Activated T-cell treated with anti-CD3 and anti-CD28 coated beads, Interleukin-2, amount 50 U/mL, for 4 hours (primary cell): Measurements from ENCODE around the gene IVL. TPM values are rescaled to one million over a fixed set of nuclear protein-coding genes. Genes with fewer than 3 reads are reported as not detected.

Source experiments
- ATAC-seq, 2 donors: fragments of 200-7000 bp; cut with Tn5 transposase; one replicate each; pipeline ENCODE4 v1.10.0; 2021
- DNase-seq: peaks from one replicate; pipeline ENCODE4 v3.0.0-alpha.2; 2020
- H3K27me3 Mint-ChIP-seq: one replicate; pipeline ENCODE4 v1.8.0; 2021; ENCODE audit warnings: low read depth, mixed read lengths
- H3K36me3 Mint-ChIP-seq: one replicate; pipeline ENCODE4 v1.8.0; 2022; ENCODE audit warnings: mixed read lengths; ENCODE audit not compliant: insufficient read depth
- H3K4me1 Mint-ChIP-seq: one replicate; pipeline ENCODE4 v1.8.0; 2021; ENCODE audit warnings: low read depth, mixed read lengths
- H3K4me3 Mint-ChIP-seq: one replicate; pipeline ENCODE4 v1.8.0; 2021; ENCODE audit warnings: mild to moderate bottlenecking, moderate library complexity, mixed read lengths
- H3K9me3 Mint-ChIP-seq: one replicate; pipeline ENCODE4 v1.8.0; 2021; ENCODE audit warnings: mixed read lengths
- total RNA-seq, 3 donors: library from RNA; stranded (reverse); gene quantifications; one replicate each; pipeline ENCODE4 v1.2.1, GENCODE V29; 2021

Gene IVL, protein sequence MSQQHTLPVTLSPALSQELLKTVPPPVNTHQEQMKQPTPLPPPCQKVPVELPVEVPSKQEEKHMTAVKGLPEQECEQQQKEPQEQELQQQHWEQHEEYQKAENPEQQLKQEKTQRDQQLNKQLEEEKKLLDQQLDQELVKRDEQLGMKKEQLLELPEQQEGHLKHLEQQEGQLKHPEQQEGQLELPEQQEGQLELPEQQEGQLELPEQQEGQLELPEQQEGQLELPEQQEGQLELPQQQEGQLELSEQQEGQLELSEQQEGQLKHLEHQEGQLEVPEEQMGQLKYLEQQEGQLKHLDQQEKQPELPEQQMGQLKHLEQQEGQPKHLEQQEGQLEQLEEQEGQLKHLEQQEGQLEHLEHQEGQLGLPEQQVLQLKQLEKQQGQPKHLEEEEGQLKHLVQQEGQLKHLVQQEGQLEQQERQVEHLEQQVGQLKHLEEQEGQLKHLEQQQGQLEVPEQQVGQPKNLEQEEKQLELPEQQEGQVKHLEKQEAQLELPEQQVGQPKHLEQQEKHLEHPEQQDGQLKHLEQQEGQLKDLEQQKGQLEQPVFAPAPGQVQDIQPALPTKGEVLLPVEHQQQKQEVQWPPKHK
- not detected for total RNA-seq

DNA sequence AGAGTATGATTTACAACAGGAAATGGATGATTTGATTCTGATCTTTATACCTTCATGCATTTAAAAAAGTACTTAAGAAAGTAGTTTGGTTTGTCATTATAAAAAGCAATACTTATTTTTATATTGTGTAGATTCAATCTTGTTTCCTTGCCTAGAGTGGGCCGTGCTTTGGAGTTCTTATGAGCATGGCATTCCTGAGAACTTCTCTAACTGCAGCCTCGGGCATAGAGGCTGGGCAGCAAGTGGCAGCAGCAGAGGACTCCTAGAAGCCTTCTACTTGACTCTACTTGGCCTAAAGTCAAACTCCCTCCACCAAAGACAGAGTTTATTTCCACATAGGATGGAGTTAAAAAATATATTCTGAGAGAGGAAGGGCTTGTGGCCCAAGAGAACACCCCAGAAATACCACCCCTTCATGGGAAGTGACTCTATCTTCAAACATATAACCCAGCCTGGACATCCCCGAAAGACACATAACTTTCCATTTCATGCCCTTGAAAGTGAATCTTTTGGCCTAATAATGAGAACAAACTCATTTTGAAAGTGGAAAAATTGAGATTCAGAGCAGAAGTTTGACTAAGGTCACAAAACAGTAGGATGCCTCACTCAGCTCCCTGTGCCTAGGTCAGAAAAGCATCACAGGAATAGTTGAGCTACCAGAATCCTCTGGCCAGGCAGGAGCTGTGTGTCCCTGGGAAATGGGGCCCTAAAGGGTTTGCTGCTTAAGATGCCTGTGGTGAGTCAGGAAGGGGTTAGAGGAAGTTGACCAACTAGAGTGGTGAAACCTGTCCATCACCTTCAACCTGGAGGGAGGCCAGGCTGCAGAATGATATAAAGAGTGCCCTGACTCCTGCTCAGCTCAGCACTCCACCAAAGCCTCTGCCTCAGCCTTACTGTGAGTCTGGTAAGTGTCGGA, at the start of gene IVL:
Gene IVL (plus strand): TSS at position 861 of the 916 bp plus-strand sequence. CDS start 1,252 bp downstream, outside the sequence.
- no peaks in the 10 kb centered on the region for H3K4me1 Mint-ChIP-seq
- ATAC-seq = no peak
- H3K36me3 Mint-ChIP-seq = no peaks in the 10 kb centered on the region
- no peak within 1 kb of the TSS for H3K4me3 Mint-ChIP-seq
- peaks cover 30% of the 10 kb centered on the region for H3K27me3 Mint-ChIP-seq
- no peak for DNase-seq
- no peaks in the 10 kb centered on the region for H3K9me3 Mint-ChIP-seq

DNA sequence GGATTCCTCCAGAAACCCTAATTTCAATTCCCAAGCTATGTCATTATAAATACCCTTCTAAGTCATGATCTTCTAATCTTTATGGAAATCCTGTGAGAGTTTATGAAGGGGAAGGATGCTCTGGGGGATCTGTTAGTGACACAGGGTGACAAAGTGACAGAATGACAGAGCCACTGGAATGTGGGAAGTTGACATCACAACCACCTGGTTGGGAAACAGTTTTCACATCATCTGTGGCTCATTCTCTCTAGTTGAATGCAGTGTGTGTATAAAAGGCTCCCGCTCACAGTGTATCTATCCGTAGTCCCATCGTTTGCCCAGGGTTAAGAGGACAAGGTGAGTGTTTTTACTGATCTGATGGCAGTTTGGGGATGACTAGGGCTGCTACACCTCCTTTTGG, 48.6 kb upstream of the IVL start, which contains the start of gene LCE7A:
Gene LCE7A (plus strand): TSS at position 301 of the 400 bp plus-strand sequence. CDS start 702 bp downstream, outside the sequence.
- ATAC-seq = no peak
- peaks cover 10% of the 10 kb centered on the region for H3K27me3 Mint-ChIP-seq
- no peaks in the 10 kb centered on the region for H3K36me3 Mint-ChIP-seq
- H3K4me3 Mint-ChIP-seq = no peak within 1 kb of the TSS
- DNase-seq = no peak
- H3K9me3 Mint-ChIP-seq = no peaks in the 10 kb centered on the region
- H3K4me1 Mint-ChIP-seq = no peaks in the 10 kb centered on the region

DNA sequence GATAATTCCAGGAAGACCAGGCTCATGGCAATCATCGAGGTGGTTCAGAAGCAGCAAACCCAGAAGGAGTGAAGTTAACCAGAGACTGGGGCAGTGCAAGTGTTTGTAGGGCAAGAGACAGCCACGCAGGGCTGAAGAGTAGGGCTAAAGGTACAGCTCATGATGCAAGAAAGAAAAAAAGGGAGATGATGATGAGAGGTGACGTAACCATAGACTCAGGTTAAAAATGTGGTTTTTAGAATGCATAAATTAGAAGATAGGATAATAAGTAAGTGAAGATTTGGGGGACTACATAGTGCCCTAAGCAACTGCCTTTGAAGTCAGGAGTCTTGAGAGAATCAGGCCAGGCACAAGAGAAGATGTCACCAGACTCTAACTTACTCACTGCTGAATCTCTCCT, 48.2 kb upstream of the IVL start:
- ATAC-seq (no peak), DNase-seq (no peak)
- Mint-ChIP-seq H3K4me1 (no peaks in the 10 kb centered on the region), H3K4me3 (no peak overlapping the region), H3K27me3 (peaks cover 10% of the 10 kb centered on the region), H3K9me3 (no peaks in the 10 kb centered on the region), H3K36me3 (no peaks in the 10 kb centered on the region)

DNA sequence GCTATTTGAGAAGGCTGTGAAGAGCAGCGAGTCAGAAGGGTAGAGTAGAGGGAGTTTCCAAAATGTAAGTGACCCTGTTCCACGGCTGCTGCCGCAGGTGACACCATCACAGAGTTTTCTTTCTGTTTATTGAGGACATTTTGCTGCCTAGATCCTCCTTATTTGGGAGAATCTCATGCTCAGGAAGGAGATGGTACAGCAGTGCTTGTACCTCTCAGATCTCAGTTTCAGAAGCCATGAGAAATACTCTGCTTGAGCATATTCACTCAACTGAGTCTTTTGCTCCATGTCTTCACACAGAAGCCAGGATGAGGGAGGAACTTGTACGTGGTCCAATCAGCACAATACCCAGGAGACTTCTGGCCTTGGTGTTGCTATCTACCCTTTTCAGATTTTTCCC, 47.0 kb upstream of the IVL start:
- no peak for DNase-seq
- H3K27me3 Mint-ChIP-seq = peaks cover 10% of the 10 kb centered on the region
- H3K4me3 Mint-ChIP-seq = no peak overlapping the region
- H3K36me3 Mint-ChIP-seq = no peaks in the 10 kb centered on the region
- H3K4me1 Mint-ChIP-seq = no peaks in the 10 kb centered on the region
- no peaks in the 10 kb centered on the region for H3K9me3 Mint-ChIP-seq
- no peak for ATAC-seq

DNA sequence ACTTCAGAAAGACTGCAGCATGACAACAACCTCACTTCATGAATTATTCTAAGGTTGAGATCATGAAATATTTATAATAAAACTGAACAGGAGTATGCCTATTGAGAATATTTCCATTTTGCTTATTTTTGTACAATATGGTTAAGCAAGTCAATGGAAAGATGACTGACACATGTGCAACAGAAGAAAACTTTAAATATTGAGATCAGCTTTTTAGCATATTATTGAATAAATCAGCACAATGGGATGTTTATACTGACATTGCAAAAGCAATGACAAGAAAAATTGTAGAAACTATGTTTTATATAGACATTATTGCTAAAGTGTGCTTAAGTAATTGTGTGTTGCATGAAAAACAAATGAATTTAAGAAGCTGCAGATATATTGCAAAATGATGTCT, 43.9 kb upstream of the IVL start:
- no peak for DNase-seq
- no peaks in the 10 kb centered on the region for H3K4me1 Mint-ChIP-seq
- H3K9me3 Mint-ChIP-seq = no peaks in the 10 kb centered on the region
- no peak for ATAC-seq
- H3K27me3 Mint-ChIP-seq = peaks cover 5% of the 10 kb centered on the region
- H3K36me3 Mint-ChIP-seq = no peaks in the 10 kb centered on the region
- H3K4me3 Mint-ChIP-seq = no peak overlapping the region

DNA sequence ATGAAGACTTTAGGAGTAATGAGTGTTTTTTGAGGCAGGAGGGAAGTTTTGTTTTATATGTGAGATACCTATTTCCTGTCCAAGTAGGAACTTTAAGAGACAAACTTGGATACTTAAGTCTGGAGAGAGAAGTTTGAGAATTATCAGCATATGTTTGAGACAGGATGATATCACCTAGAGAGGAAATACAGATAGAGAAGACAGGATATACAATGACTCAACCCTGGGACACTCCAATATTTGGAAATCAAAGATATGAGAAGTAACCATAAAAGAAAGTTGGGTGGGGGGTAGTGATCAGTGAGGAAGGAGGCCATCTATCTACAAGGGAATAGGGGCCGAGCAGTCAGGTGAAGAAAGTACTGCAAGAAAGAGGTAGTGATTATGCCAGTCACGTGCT, 42.0 kb upstream of the IVL start:
- Mint-ChIP-seq H3K27me3 (peaks cover 6% of the 10 kb centered on the region), H3K9me3 (no peaks in the 10 kb centered on the region), H3K4me3 (no peak overlapping the region), H3K4me1 (no peaks in the 10 kb centered on the region), H3K36me3 (no peaks in the 10 kb centered on the region)
- ATAC-seq (no peak), DNase-seq (no peak)

DNA sequence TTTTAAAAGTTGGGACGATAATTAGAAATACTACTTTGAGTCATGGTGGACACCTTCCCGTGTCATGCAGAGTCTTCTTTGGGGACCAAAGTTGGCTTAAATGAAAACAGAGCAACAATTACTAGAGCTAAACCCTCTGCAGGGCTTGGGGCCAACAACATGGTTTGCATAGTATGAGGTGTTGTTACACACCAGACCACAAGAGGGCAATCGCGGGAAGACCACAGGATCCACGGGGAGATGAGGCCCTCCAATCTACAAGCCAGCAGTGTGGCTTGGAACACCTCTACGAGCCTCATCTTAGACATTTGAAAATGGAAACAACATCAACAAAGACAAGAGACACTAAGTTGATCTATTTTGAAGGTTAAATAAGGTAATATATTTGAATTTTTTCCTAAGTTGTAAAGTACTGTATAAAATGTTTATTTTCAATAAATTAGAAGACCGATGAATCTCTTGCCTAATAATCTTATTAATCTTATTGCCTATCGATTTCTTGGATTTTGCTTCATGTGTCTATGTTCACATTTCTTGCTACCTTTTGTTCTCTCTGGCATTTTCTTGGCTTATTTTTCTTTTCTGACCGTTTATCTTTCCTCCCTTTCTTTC, 38.4 kb upstream of the IVL start:
- Mint-ChIP-seq H3K9me3 (no peaks in the 10 kb centered on the region), H3K4me1 (no peaks in the 10 kb centered on the region), H3K4me3 (no peak overlapping the region), H3K27me3 (peaks cover 5% of the 10 kb centered on the region), H3K36me3 (no peaks in the 10 kb centered on the region)
- DNase-seq = peak; percentile 28
- ATAC-seq = peak in 1 of 2 donors; percentile 71

DNA sequence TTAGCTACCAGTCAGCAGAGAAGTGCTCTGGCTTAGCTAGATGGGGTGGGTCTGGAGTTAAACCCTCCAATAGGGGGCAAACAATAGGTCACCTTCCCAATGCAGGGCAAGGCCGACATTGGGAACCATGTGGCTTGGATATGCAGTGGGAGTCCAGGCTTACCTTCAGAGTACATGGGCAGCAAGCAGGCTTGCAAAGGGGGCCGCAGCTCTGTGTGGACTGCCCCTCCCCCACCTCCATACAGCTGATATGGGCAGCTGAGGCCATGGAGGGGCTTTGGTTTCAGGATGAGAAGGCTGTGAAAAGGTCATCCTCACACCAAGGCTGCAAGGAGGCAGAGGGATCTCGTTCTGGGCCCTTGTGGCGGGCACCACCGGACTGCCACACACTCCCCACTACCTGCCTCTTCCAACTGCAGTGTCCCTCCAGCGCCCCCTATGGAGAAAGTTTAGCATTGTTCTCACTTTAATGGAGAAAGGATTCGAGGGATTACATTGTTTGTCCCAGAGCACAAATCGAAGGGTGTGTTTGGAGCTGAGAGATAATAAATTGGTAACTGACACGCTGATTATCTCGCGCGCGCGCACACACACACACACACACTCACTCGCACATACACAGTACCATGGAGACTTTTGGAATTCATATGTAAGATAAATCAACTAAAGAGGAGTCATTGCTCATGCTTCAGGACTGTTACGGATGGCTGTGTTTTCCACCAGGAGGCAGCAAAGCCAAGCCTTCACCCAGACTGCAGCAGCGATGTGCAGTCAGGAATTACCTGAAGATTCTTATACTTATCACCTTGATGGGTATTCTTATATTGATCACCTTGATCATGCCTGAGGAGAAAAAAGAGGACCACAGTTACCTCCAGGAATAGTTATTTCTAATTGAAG, 37.3 kb upstream of the IVL start:
- ATAC-seq = no peak

DNA sequence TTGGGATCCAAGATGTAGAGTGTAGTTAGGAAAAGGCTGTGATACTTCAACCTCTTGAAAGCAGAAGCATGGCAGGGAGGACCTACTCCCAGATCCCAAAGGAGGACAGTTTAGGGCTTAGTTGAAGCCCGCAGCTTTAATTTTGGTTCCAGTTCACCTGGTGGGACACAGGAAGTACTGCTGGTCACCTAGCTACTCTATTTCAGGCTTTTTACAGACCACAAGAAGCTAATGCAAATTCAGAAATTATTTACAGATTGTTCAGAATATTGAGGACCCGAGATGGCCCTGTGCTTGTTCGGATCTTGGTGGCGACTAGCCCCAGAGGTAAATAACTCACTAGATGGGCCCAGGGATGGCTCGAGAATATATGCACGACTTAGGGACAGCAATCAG, 36.6 kb upstream of the IVL start:
- Mint-ChIP-seq H3K4me3 (no peak overlapping the region), H3K27me3 (peaks cover 8% of the 10 kb centered on the region), H3K4me1 (no peaks in the 10 kb centered on the region), H3K9me3 (no peaks in the 10 kb centered on the region), H3K36me3 (no peaks in the 10 kb centered on the region)
- ATAC-seq = no peak
- no peak for DNase-seq

More for the DNA sequence above, 37.3 kb upstream of the IVL start:
- DNase-seq = no peak
- peaks cover 8% of the 10 kb centered on the region for H3K27me3 Mint-ChIP-seq
- no peak overlapping the region for H3K4me3 Mint-ChIP-seq
- H3K4me1 Mint-ChIP-seq = no peaks in the 10 kb centered on the region
- H3K36me3 Mint-ChIP-seq = no peaks in the 10 kb centered on the region
- no peaks in the 10 kb centered on the region for H3K9me3 Mint-ChIP-seq

DNA sequence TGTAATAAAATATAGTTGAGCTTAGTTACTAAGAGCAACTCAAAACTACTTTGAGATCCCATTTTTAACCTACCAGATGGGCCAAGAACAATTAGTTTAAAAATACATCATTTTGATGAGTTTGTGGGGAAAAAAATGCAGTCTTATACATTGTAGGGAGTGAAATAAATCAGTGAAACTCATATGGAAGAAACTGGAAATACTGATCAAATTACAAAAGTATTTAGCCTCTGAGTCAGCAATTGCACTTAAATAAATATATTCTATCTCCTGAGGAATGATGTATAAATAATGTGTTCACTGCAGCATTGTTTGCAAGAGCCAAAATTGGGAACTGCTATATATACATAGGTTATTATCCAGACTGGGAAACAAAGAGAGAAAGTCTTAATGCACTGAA, 34.9 kb upstream of the IVL start:
- DNase-seq = no peak
- Mint-ChIP-seq H3K4me3 (no peak overlapping the region), H3K27me3 (peaks cover 8% of the 10 kb centered on the region), H3K9me3 (no peaks in the 10 kb centered on the region), H3K4me1 (no peaks in the 10 kb centered on the region), H3K36me3 (no peaks in the 10 kb centered on the region)
- ATAC-seq = no peak

DNA sequence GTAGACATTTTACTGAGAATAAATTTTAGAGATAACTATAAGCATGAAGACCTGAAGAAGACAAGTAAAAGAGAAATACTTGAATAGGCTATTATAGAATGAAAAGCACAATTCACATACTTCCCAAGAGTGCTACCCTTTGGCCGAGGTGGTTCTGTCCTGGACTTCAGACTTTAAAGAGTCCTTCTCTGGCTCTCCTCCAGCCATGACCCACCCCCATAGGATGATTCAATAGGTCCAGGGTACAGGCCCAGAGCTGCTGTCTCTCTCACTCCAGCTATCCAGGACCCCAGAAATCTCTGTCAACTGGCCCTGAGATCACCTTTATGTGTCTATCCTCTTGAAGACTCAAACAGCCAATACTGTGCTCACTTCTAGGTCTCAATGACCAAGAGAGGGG, 31.5 kb upstream of the IVL start:
- peaks cover 7% of the 10 kb centered on the region for H3K27me3 Mint-ChIP-seq
- no peaks in the 10 kb centered on the region for H3K36me3 Mint-ChIP-seq
- no peaks in the 10 kb centered on the region for H3K9me3 Mint-ChIP-seq
- no peak for DNase-seq
- H3K4me1 Mint-ChIP-seq = no peaks in the 10 kb centered on the region
- ATAC-seq = no peak
- H3K4me3 Mint-ChIP-seq = no peak overlapping the region

DNA sequence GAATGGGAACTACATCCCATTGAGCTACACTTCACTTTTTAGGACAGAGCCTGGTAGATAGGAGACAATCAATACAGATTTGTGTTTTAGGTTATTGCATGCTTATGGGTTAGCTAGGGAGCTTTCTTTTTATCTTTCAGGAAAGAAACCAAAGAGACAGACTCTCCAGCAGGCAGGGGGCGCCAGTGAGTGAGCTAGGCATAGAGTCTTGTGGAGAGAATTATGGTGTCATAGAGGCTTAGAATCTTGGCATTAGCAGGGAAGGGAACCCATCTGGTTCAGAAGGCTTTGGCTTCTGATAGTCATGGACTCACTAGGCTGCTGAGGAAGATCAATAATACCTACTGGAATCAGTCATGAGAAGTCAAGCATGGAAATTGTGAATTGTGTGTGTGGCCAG, 30.3 kb upstream of the IVL start, which contains the start of gene SMCP:
Gene SMCP (plus strand): TSS at position 281 of the 400 bp plus-strand sequence. CDS start 6,101 bp downstream, outside the sequence.
- Mint-ChIP-seq H3K9me3 (no peaks in the 10 kb centered on the region), H3K4me3 (no peak within 1 kb of the TSS), H3K27me3 (peaks cover 7% of the 10 kb centered on the region), H3K4me1 (no peaks in the 10 kb centered on the region), H3K36me3 (no peaks in the 10 kb centered on the region)
- ATAC-seq (no peak), DNase-seq (no peak)

DNA sequence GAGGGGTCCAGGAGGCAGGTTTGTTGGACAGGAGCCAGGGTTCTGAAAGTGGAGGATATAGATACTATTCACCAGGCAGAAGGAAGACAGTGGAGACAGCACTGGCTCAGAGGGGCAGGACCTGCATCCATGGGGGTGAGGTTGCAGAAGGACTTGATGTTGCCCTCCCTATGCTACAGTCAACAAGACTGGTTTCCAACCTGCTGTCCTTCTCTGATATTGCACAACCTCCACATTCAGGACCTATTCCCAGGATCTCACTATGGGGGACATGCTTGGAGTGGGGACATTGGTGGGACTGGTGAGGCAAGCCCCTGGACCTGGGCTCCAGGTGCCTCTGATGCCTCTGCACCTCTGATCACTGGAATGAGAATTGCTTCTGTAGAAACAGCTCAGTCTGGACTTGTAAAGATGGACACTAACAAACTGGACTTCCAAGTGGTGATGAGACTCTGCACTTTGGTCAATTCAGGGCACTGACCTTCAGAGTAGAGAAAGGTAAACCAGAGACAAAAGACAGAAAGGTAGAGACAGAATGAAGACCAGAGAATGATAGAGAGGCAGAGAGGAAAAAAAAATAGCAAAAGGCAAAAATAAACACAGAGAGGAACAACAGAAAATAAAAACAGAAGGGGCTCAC, 28.7 kb upstream of the IVL start:
- no peaks in the 10 kb centered on the region for H3K9me3 Mint-ChIP-seq
- H3K27me3 Mint-ChIP-seq = peaks cover 7% of the 10 kb centered on the region
- DNase-seq (no peak), ATAC-seq (no peak)
- H3K4me3 Mint-ChIP-seq = no peak overlapping the region
- H3K4me1 Mint-ChIP-seq = no peaks in the 10 kb centered on the region
- no peaks in the 10 kb centered on the region for H3K36me3 Mint-ChIP-seq
